CD4-positive, alpha-beta T cell treated with Interleukin-21 for 1 hour (primary cell): ENCODE results near the gene RHBDL3.
"Not testable (repeated sequence)": the region's sequence is repeated elsewhere in the genome, so short reads cannot be mapped to it uniquely, and the experiment has no call there.

Experiments used
- DNase-seq: peaks from one replicate; pipeline ENCODE4 v3.0.0-alpha.2; 2020

The RHBDL3 gene

GRCh38 chr17:32330147-32330546 is 64.5 kb downstream of the RHBDL3 start:
- no peak for DNase-seq

- no peak for DNase-seq
Measured at GRCh38 chr17:32331243-32332040, 65.8 kb downstream of the RHBDL3 start.

GRCh38 chr17:32333187-32333586 is 67.6 kb downstream of the RHBDL3 start:
- DNase-seq = no peak

- DNase-seq = no peak
Measured at GRCh38 chr17:32335046-32335445, 69.4 kb downstream of the RHBDL3 start.

DNA sequence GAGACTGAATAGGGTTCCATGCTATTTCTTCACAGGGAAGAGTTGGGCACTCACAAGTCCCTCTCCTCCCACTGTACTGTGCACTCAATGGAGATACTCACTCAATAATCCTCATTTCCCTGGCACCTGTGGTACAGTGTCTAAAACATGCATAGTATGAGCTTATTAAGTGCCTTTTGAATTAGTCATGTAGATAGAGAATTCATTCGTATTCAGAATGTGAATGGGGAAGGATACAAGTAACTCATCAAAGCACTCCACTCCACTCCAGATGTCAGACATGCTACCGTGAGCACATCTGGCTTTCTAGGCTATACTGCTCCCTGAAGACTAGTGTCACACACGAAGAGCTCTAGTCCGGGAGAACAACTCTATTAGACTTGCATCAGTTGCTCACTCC is 70.1 kb downstream of the RHBDL3 start:
- DNase-seq = no peak

DNA sequence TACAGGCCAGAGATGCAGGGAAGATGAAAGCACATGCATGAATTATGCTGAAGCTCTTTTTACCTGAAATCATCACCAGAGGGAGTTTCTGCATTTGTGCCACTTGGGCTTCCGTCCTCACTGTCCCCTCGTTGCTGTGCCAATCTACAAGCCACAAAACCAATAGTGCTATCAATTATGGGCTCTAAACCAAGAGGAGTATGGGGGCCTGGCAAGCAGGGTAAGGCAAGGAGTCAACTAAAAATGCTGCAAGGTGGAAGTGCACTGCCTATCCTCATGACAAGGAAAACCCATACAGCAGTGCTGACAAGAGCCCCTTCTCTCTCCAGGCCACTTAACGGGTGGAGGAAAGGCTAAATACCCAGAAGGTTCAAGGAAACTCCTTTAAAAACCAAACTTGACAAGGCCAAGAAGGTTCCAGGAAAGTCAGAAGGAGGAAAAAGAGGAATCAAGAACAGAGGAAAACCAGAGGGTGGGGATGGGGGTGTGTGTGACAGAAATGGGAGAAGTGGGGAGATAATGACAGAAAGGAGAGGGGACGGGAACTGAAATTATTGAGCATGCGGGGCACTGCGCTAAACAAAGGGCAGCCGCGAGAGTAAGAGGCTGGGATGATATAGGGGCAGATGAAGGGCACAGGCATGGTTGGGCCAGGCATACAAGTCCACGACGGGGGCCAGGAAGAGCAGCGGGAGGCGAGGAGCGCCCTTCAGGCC is 75.7 kb downstream of the RHBDL3 start:
- DNase-seq = peak; percentile 75

- peak; percentile 80 for DNase-seq
Measured at GRCh38 chr17:32341857-32342602, 76.4 kb downstream of the RHBDL3 start, which contains the start of gene C17orf75. TSS of gene C17orf75 (minus strand) at chr17:32342173. CDS start at chr17:32342139, 34 bp downstream.

DNA sequence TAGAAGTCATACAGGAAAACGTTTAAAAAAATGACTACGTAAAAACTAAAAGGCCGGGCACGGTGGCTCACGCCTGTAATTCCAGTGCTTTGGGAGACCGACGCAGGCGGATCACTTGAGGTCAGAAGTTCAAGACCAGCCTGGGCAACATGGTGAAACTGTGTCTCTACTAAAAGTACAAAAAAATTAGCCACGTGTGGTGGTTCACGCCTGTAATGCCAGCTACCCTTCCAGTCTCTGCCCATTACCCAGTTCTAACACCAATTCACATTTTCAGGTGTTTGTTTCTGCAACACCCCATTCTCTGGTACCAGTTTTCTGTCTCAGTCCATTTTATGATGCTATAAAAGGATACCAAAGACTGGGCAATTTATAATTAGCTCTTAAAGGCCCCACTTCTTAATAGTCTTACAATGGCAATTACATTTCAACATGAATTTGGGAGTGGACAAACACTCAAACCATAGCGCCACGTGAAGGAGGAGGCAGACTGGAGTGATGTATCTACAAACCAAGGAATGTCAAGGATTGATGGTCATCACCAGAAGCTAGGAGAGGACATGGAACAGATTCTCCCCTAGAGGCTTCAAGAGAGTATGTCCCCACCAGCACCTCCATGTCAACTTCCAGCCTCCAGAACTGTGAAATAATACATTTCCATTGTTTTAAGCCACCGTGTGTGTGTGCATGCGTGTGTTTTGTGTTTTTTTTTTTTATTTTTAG is 77.1 kb downstream of the RHBDL3 start:
- DNase-seq = no peak

- DNase-seq = no peak
Measured at GRCh38 chr17:32345951-32346600, 80.4 kb downstream of the RHBDL3 start.

GRCh38 chr17:32348483-32348800 is 82.8 kb downstream of the RHBDL3 start:
- no peak for DNase-seq

DNA sequence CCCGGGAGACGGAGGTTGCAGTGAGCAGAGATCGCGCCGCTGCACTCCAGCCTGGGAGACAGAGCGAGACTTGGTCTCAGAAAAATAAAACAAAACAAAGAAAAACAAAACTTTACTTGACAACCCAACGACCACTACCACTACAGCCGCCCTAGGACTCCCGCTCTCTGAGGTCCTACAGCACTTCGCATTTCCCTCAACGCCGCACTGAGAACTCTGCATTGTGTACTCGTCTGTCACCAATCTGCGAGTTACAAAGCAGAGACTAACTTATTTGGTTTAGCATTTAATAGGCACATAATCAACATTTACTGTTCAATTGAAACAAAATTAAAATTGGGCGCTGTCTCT is 83.8 kb downstream of the RHBDL3 start:
- DNase-seq = no peak

GRCh38 chr17:32349854-32350665 is 84.4 kb downstream of the RHBDL3 start, which contains the start of gene ZNF207:
TSS of gene ZNF207 (plus strand) at chr17:32350157. CDS start at chr17:32350286, 129 bp downstream.
- peak; percentile 97 for DNase-seq

- peak; percentile 71 for DNase-seq
Measured at GRCh38 chr17:32350666-32351418, 85.2 kb downstream of the RHBDL3 start.

GRCh38 chr17:32352734-32353133 is 87.1 kb downstream of the RHBDL3 start:
- DNase-seq = not testable (repeated sequence)

- no peak for DNase-seq
Measured at GRCh38 chr17:32355649-32356377, 90.2 kb downstream of the RHBDL3 start.

- DNase-seq = no peak
Measured at GRCh38 chr17:32356378-32356743, 90.7 kb downstream of the RHBDL3 start.

- no peak for DNase-seq
Measured at GRCh38 chr17:32356750-32357149, 91.1 kb downstream of the RHBDL3 start.

DNA sequence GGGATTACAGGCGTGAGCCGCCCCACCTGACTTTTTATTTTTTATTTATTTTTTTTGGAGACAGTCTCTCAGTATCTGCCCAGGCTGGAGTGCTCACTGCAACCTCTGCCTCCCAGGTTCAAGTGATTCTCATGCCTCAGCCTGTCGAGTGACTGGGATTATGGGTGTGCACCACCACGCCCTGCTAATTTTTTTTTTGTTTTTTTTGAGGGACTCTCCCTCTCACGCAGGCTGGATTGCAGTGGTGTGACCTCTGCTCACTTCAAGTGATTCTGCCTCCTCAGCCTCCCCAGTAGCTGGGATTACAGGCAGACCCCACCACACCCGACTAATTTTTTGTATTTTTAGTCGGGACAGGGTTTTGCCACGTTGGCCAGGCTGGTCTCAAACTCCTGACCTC is 92.0 kb downstream of the RHBDL3 start:
- no peak for DNase-seq

- DNase-seq = no peak
Measured at GRCh38 chr17:32361270-32361669, 95.6 kb downstream of the RHBDL3 start.

- DNase-seq = no peak
Measured at GRCh38 chr17:32370426-32370825, 104.8 kb downstream of the RHBDL3 start.
